ENCODE measurements around the gene CDH13. TPM values are rescaled to one million over a fixed set of nuclear protein-coding genes. Genes with fewer than 3 reads are reported as not detected.

CDH13 gene
- polyA plus RNA-seq, 1 donor from 2014 or later = 3.2 TPM

DNA sequence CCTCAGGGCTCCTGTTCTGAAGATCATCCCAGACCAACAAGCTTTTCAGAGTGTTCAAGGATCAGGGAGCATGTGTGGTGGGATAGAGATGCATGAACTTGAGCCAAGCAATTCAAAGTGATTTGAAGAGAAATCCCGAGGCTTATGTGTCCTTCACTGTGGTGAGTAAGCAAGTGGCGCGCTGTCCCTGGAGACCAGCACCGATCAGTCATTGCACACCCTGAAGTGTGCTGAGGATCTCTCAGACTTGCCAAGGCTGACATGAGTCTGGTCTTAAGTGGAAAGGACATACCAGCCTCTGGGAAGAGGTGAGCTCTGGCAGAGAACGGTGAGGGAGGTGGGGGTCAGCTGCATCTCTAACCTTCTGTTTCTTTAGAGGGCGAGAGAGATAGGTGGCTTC, 43.8 kb upstream of the CDH13 start:
- no peak overlapping the region for H3K9ac ChIP-seq (ENCODE audit: low read length)
- H3K9me3 ChIP-seq (ENCODE audit: low read length) = no peaks in the 10 kb centered on the region
- no peaks in the 10 kb centered on the region for H3K27me3 ChIP-seq (ENCODE audit: insufficient read depth, low read depth, low read length)
- H2AFZ ChIP-seq (ENCODE audit: low read depth, low read length) = no peak overlapping the region
- no peaks in the 10 kb centered on the region for H3K36me3 ChIP-seq (ENCODE audit: insufficient read depth, low read length)
- H3K9me2 ChIP-seq (ENCODE audit: insufficient read depth, low read length) = no peaks in the 10 kb centered on the region
- no peak overlapping the region for H3K4me2 ChIP-seq (ENCODE audit: low read length)
- H4K20me1 ChIP-seq (ENCODE audit: insufficient read depth) = no peaks in the 10 kb centered on the region
- H3K4me3 ChIP-seq (ENCODE audit: low read length) = no peak overlapping the region
- H3K27ac ChIP-seq (ENCODE audit: low read length) = no peak overlapping the region
- TF ChIP-seq TAF1 (IDR thresholded peaks at IDR 0.05; ENCODE audit: low read depth) = no peak
- TF ChIP-seq MXI1 (conservative IDR thresholded peaks at IDR 0.05; ENCODE audit: poor library complexity, severe bottlenecking) = no peak
- no peak for TF ChIP-seq RAD21 (conservative IDR thresholded peaks at IDR 0.05)
- no peak for TF ChIP-seq POLR2AphosphoS5 (IDR thresholded peaks at IDR 0.05)
- TF ChIP-seq, protein P1, sequence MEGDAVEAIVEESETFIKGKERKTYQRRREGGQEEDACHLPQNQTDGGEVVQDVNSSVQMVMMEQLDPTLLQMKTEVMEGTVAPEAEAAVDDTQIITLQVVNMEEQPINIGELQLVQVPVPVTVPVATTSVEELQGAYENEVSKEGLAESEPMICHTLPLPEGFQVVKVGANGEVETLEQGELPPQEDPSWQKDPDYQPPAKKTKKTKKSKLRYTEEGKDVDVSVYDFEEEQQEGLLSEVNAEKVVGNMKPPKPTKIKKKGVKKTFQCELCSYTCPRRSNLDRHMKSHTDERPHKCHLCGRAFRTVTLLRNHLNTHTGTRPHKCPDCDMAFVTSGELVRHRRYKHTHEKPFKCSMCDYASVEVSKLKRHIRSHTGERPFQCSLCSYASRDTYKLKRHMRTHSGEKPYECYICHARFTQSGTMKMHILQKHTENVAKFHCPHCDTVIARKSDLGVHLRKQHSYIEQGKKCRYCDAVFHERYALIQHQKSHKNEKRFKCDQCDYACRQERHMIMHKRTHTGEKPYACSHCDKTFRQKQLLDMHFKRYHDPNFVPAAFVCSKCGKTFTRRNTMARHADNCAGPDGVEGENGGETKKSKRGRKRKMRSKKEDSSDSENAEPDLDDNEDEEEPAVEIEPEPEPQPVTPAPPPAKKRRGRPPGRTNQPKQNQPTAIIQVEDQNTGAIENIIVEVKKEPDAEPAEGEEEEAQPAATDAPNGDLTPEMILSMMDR (IDR thresholded peaks at IDR 0.05; ENCODE audit: poor library complexity, severe bottlenecking) = no peak
- no peaks in the 10 kb centered on the region for H3K79me2 ChIP-seq (replicated peaks; ENCODE audit: insufficient read depth, low read length)
- no peaks in the 10 kb centered on the region for H3F3A ChIP-seq (ENCODE audit: insufficient read depth, low read length, poor library complexity, severe bottlenecking)

DNA sequence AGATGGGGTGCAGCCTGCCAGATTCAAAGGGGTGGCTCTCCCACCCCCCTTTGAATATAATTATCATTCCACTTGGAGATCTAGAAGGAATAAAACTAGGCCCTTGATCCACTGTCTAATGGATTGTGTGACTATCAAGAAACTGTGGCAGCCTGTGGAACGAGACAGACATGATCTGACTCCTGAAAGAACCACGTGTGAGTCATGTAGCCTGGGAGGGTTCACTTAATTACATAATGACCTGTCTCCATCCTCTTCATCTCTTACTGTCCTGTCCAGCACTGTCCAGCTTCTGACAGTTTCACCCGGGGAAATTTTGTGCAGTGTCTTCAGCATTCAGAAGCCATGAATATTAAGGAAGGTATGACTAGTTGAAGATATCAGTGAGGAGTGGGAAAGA, 43.3 kb upstream of the CDH13 start:
- TF ChIP-seq EP300 (conservative IDR thresholded peaks at IDR 0.05; ENCODE audit: poor library complexity, severe bottlenecking) = no peak
- TF ChIP-seq, protein P2, sequence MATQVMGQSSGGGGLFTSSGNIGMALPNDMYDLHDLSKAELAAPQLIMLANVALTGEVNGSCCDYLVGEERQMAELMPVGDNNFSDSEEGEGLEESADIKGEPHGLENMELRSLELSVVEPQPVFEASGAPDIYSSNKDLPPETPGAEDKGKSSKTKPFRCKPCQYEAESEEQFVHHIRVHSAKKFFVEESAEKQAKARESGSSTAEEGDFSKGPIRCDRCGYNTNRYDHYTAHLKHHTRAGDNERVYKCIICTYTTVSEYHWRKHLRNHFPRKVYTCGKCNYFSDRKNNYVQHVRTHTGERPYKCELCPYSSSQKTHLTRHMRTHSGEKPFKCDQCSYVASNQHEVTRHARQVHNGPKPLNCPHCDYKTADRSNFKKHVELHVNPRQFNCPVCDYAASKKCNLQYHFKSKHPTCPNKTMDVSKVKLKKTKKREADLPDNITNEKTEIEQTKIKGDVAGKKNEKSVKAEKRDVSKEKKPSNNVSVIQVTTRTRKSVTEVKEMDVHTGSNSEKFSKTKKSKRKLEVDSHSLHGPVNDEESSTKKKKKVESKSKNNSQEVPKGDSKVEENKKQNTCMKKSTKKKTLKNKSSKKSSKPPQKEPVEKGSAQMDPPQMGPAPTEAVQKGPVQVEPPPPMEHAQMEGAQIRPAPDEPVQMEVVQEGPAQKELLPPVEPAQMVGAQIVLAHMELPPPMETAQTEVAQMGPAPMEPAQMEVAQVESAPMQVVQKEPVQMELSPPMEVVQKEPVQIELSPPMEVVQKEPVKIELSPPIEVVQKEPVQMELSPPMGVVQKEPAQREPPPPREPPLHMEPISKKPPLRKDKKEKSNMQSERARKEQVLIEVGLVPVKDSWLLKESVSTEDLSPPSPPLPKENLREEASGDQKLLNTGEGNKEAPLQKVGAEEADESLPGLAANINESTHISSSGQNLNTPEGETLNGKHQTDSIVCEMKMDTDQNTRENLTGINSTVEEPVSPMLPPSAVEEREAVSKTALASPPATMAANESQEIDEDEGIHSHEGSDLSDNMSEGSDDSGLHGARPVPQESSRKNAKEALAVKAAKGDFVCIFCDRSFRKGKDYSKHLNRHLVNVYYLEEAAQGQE (IDR thresholded peaks at IDR 0.05; ENCODE audit: borderline replicate concordance) = no peak
- TF ChIP-seq MXI1 (conservative IDR thresholded peaks at IDR 0.05; ENCODE audit: poor library complexity, severe bottlenecking) = no peak
- no peak for TF ChIP-seq TAF1 (IDR thresholded peaks at IDR 0.05; ENCODE audit: low read depth)
- TF ChIP-seq, protein P1 (IDR thresholded peaks at IDR 0.05; ENCODE audit: poor library complexity, severe bottlenecking) = no peak
- no peak for TF ChIP-seq RAD21 (conservative IDR thresholded peaks at IDR 0.05)

More for the DNA sequence above, 43.3 kb upstream of the CDH13 start:
- no peaks in the 10 kb centered on the region for H3K9me2 ChIP-seq (ENCODE audit: insufficient read depth, low read length)
- no peak overlapping the region for H3K9ac ChIP-seq (ENCODE audit: low read length)
- H3F3A ChIP-seq (ENCODE audit: insufficient read depth, low read length, poor library complexity, severe bottlenecking) = no peaks in the 10 kb centered on the region
- no peak overlapping the region for H3K4me3 ChIP-seq (ENCODE audit: low read length)
- no peaks in the 10 kb centered on the region for H3K27me3 ChIP-seq (ENCODE audit: insufficient read depth, low read depth, low read length)
- no peak overlapping the region for H2AFZ ChIP-seq (ENCODE audit: low read depth, low read length)
- no peak overlapping the region for H3K27ac ChIP-seq (ENCODE audit: low read length)
- H3K4me2 ChIP-seq (ENCODE audit: low read length) = no peak overlapping the region
- no peaks in the 10 kb centered on the region for H3K9me3 ChIP-seq (ENCODE audit: low read length)
- no peaks in the 10 kb centered on the region for H3K79me2 ChIP-seq (replicated peaks; ENCODE audit: insufficient read depth, low read length)
- H4K20me1 ChIP-seq (ENCODE audit: insufficient read depth) = no peaks in the 10 kb centered on the region
- no peaks in the 10 kb centered on the region for H3K36me3 ChIP-seq (ENCODE audit: insufficient read depth, low read length)

All from neural cell (in vitro differentiated cells).